H9 (cell line): ENCODE results near the gene RFFL. TPM values are rescaled to one million over a fixed set of nuclear protein-coding genes. Genes with fewer than 3 reads are reported as not detected.

Source experiments
- DNase-seq: peaks from one replicate; pipeline ENCODE4 v3.0.0-alpha.2; 2017
- H2AFZ ChIP-seq: one replicate; pipeline ENCODE4 v1.6.1; 2013; ENCODE audit warnings: mild to moderate bottlenecking, low read length, control low read depth, moderate library complexity
- H2AK5ac ChIP-seq: 2 replicates; pipeline ENCODE4 v1.6.1; 2013; ENCODE audit warnings: low read length, control low read depth, mixed read lengths; ENCODE audit not compliant: insufficient read length
- H2BK120ac ChIP-seq: one replicate; pipeline ENCODE4 v1.6.1; 2013; ENCODE audit warnings: low read depth, mild to moderate bottlenecking, low read length, control low read depth, inconsistent platforms; ENCODE audit not compliant: poor library complexity, severe bottlenecking
- H2BK12ac ChIP-seq: 2 replicates; pipeline ENCODE4 v1.6.1; 2013; ENCODE audit warnings: low read length, control low read depth, mixed read lengths, low read depth; ENCODE audit not compliant: insufficient read length
- H2BK15ac ChIP-seq: 2 replicates; pipeline ENCODE4 v1.6.1; 2013; ENCODE audit warnings: low read depth, low read length, control low read depth
- H2BK20ac ChIP-seq: one replicate; pipeline ENCODE4 v1.6.1; 2013; ENCODE audit warnings: low read depth, mild to moderate bottlenecking, low read length, control low read depth, inconsistent platforms; ENCODE audit not compliant: poor library complexity, severe bottlenecking
- H2BK5ac ChIP-seq: 2 replicates; pipeline ENCODE4 v1.6.1; 2013; ENCODE audit warnings: low read length, control low read depth, mixed read lengths; ENCODE audit not compliant: insufficient read length
- H3K14ac ChIP-seq: 2 replicates; pipeline ENCODE4 v1.6.1; 2013; ENCODE audit warnings: low read length, control low read depth; ENCODE audit not compliant: insufficient read depth
- H3K18ac ChIP-seq: 2 replicates; pipeline ENCODE4 v1.6.1; 2013; ENCODE audit warnings: low read depth, mild to moderate bottlenecking, mixed read lengths, low read length, control low read depth; ENCODE audit not compliant: insufficient read length
- H3K23ac ChIP-seq: 2 replicates; pipeline ENCODE4 v1.6.1; 2013; ENCODE audit warnings: low read length, control low read depth, mixed read lengths, low read depth; ENCODE audit not compliant: insufficient read length
- H3K23me2 ChIP-seq: 2 replicates; pipeline ENCODE4 v1.6.1; 2013; ENCODE audit warnings: low read depth, mild to moderate bottlenecking, mixed read lengths, low read length, control low read depth; ENCODE audit not compliant: insufficient read length, poor library complexity, severe bottlenecking
- H3K27ac ChIP-seq: 2 replicates; pipeline ENCODE4 v1.5.1; 2013; ENCODE audit warnings: low read length, control low read depth, mixed read lengths, low read depth; ENCODE audit not compliant: insufficient read length
- H3K27me3 ChIP-seq: 2 replicates; pipeline ENCODE4 v1.6.1; 2013; ENCODE audit warnings: low read length, control low read depth, inconsistent platforms; ENCODE audit not compliant: insufficient read depth
- H3K4ac ChIP-seq: 2 replicates; pipeline ENCODE4 v1.6.1; 2013; ENCODE audit warnings: low read depth, mild to moderate bottlenecking, control low read depth, inconsistent platforms, low read length, moderate library complexity
- H3K4me1 ChIP-seq: 2 replicates; pipeline ENCODE4 v1.6.1; 2013; ENCODE audit warnings: low read length, control low read depth, inconsistent platforms; ENCODE audit not compliant: insufficient read depth
- H3K4me2 ChIP-seq: 2 replicates; pipeline ENCODE4 v1.6.1; 2013; ENCODE audit warnings: low read length, control low read depth, mixed read lengths; ENCODE audit not compliant: insufficient read length, insufficient read depth
- H3K56ac ChIP-seq: 2 replicates; pipeline ENCODE4 v1.6.1; 2013; ENCODE audit warnings: low read depth, mild to moderate bottlenecking, mixed read lengths, low read length, control low read depth; ENCODE audit not compliant: insufficient read length
- H3K79me1 ChIP-seq: 2 replicates; pipeline ENCODE4 v1.6.1; 2013; ENCODE audit warnings: low read depth, mild to moderate bottlenecking, moderate library complexity, low read length, control low read depth, inconsistent platforms; ENCODE audit not compliant: insufficient read depth, poor library complexity, severe bottlenecking
- H3K79me2 ChIP-seq: 2 replicates; pipeline ENCODE4 v1.6.1; 2013; ENCODE audit warnings: low read length, control low read depth, inconsistent platforms; ENCODE audit not compliant: insufficient read depth
- H3K9ac ChIP-seq: 2 replicates; pipeline ENCODE4 v1.6.1; 2013; ENCODE audit warnings: low read length, control low read depth, mixed read lengths; ENCODE audit not compliant: insufficient read length; ENCODE audit errors: extremely low read depth
- H3K9me3 ChIP-seq: one replicate; pipeline ENCODE4 v1.6.1; 2013; ENCODE audit warnings: low read depth, low read length, inconsistent platforms; ENCODE audit not compliant: control insufficient read depth
- H3T11ph ChIP-seq: one replicate; pipeline ENCODE4 v1.6.1; 2013; ENCODE audit warnings: mild to moderate bottlenecking, low read length, control low read depth, inconsistent platforms
- H4K20me1 ChIP-seq: one replicate; pipeline ENCODE4 v1.6.1; 2013; ENCODE audit not compliant: control insufficient read depth, insufficient read length, insufficient read depth
- H4K5ac ChIP-seq: 2 replicates; pipeline ENCODE4 v1.6.1; 2013; ENCODE audit warnings: low read depth, mild to moderate bottlenecking, mixed read lengths, low read length, control low read depth; ENCODE audit not compliant: insufficient read length
- H4K8ac ChIP-seq: replicated peaks from 2 replicates; pipeline ENCODE4 v1.6.1; 2013; ENCODE audit warnings: low read length, control low read depth, mixed read lengths, low read depth; ENCODE audit not compliant: insufficient read length
- H4K91ac ChIP-seq: 2 replicates; pipeline ENCODE4 v1.6.1; 2013; ENCODE audit warnings: low read depth, mild to moderate bottlenecking, moderate library complexity, mixed read lengths, low read length, control low read depth; ENCODE audit not compliant: insufficient read length
- H3K27ac Mint-ChIP-seq, 3 experiments: 2 replicates in 2 of 3; 3 replicates in 1 of 3; pipeline ENCODE4 v1.8.0; 2020 to 2021; ENCODE audit warnings: mixed read lengths in 3 of 3, mild to moderate bottlenecking in 1 of 3, moderate library complexity in 1 of 3
- H3K27me3 Mint-ChIP-seq: 2 replicates; pipeline ENCODE4 v1.8.0; 2021; ENCODE audit warnings: low read depth, mild to moderate bottlenecking, moderate library complexity, mixed read lengths
- H3K36me3 Mint-ChIP-seq, 3 experiments: 2 replicates in 2 of 3; 3 replicates in 1 of 3; pipeline ENCODE4 v1.8.0; 2020 to 2021; ENCODE audit warnings: low read depth in 3 of 3, mixed read lengths in 3 of 3; ENCODE audit not compliant: insufficient read depth in 1 of 3
- H3K4me1 Mint-ChIP-seq, 2 experiments: 2 replicates each; pipeline ENCODE4 v1.8.0; 2020; ENCODE audit warnings: mixed read lengths in 2 of 2
- H3K4me3 Mint-ChIP-seq, 2 experiments: 2 replicates in 1 of 2; 3 replicates in 1 of 2; pipeline ENCODE4 v1.8.0; 2020 to 2021; ENCODE audit warnings: mild to moderate bottlenecking in 2 of 2, mixed read lengths in 2 of 2, moderate library complexity in 1 of 2
- H3K9me3 Mint-ChIP-seq, 2 experiments: 2 replicates in 1 of 2; 3 replicates in 1 of 2; pipeline ENCODE4 v1.8.0; 2020; ENCODE audit warnings: mild to moderate bottlenecking in 2 of 2, mixed read lengths in 2 of 2, moderate library complexity in 1 of 2
- WGBS: extraction: QIAGEN DNeasy Blood & Tissue Kit; methylation state at CpG from one replicate; pipeline ENCODE4 v1.1.7; 2013; ENCODE audit warnings: missing lambda C conversion rate, low lambda C conversion rate, mixed read lengths; ENCODE audit not compliant: insufficient read length; ENCODE audit errors: extremely low coverage; 5-methylcytosine and 5-hydroxymethylcytosine counted together
- total RNA-seq: library from RNA; stranded (reverse); gene quantifications from 2 replicates; pipeline ENCODE4 v1.2.1, GENCODE V29; 2021
- TF ChIP-seq, protein P1 (sequence below): fragments of 200-600 bp; sonication (generic); conservative IDR thresholded peaks from 3 replicates; pipeline ENCODE4 v1.8.0; 2021; ENCODE audit warnings: antibody characterized with exemption, mild to moderate bottlenecking

Gene RFFL
- total RNA-seq, 1 experiment from 2014 or later = 21.1 TPM

DNA sequence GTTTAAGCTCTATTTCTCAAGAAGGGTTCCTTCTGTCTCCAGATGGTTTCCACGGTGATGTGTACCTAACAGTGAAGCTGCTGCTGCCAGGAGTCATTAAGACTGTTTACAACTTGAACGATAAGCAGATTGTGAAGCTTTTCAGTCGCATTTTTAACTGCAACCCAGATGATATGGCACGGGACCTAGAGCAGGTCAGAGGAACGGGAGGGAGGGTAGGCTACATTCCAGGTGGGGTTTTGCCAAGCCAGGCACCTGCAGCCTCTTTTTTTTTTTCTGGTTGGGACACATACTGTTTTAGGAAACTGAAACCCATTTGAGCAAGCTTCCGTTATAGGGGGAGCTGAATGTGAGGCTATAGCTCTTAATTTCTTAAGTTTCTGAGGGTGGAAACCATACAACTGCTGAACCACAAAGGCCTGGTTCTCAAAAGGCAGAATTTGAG lies 72.6 kb downstream of the RFFL start:
- Histone ChIP-seq H3K4me2 (no peak overlapping the region), H4K8ac (no peak overlapping the region), H3K18ac (no peak overlapping the region), H2BK15ac (no peak overlapping the region), H2AK5ac (no peak overlapping the region), H4K5ac (no peak overlapping the region), H3K27me3 (no peaks in the 10 kb centered on the region), H2BK5ac (no peak overlapping the region), H2BK20ac (no peak overlapping the region), H2BK12ac (no peak overlapping the region), H3K79me2 (no peaks in the 10 kb centered on the region), H3K23me2 (no peaks in the 10 kb centered on the region), H3K14ac (no peak overlapping the region), H2BK120ac (no peak overlapping the region), H3K4ac (no peak overlapping the region), H3K79me1 (no peaks in the 10 kb centered on the region), H3K4me1 (no peaks in the 10 kb centered on the region), H4K20me1 (no peaks in the 10 kb centered on the region), H3K56ac (no peak overlapping the region), H2AFZ (no peak overlapping the region), H3K9ac (no peak overlapping the region), H4K91ac (no peak overlapping the region), H3T11ph (no peak overlapping the region), H3K9me3 (no peaks in the 10 kb centered on the region), H3K23ac (no peak overlapping the region), H3K27ac (no peak overlapping the region)
- Mint-ChIP-seq H3K4me1 (no peaks in the 10 kb centered on the region), H3K36me3 (peaks cover 57 to 99% (median 96%) of the 10 kb centered on the region in 3 experiments), H3K27me3 (no peaks in the 10 kb centered on the region; the same call in 1 of the 2 replicates), H3K27ac (no peak overlapping the region), H3K9me3 (no peaks in the 10 kb centered on the region), H3K4me3 (no peak overlapping the region)
- TF ChIP-seq, protein P1, sequence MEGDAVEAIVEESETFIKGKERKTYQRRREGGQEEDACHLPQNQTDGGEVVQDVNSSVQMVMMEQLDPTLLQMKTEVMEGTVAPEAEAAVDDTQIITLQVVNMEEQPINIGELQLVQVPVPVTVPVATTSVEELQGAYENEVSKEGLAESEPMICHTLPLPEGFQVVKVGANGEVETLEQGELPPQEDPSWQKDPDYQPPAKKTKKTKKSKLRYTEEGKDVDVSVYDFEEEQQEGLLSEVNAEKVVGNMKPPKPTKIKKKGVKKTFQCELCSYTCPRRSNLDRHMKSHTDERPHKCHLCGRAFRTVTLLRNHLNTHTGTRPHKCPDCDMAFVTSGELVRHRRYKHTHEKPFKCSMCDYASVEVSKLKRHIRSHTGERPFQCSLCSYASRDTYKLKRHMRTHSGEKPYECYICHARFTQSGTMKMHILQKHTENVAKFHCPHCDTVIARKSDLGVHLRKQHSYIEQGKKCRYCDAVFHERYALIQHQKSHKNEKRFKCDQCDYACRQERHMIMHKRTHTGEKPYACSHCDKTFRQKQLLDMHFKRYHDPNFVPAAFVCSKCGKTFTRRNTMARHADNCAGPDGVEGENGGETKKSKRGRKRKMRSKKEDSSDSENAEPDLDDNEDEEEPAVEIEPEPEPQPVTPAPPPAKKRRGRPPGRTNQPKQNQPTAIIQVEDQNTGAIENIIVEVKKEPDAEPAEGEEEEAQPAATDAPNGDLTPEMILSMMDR = no peak
- DNase-seq = no peak
- WGBS = no CpG with 5 or more reads among the region's 6 CpGs
